Lower leg skin (tissue), 3 donors: ENCODE results near the gene CRHR2.

Experiments
- POLR2A ChIP-seq, 2 donors: fragments of 450-650 bp; IDR thresholded peaks; one replicate each; pipeline ENCODE4 v1.6.1; 2016 to 2017; ENCODE audit warnings: antibody characterized with exemption in 2 of 2, mild to moderate bottlenecking in 1 of 2, moderate library complexity in 1 of 2
- TF ChIP-seq, protein P1 (sequence below), 3 donors: fragments of 450-650 bp; IDR thresholded peaks; one replicate each; pipeline ENCODE4 v1.5.1; 2016; ENCODE audit warnings: antibody characterized with exemption in 3 of 3, mild to moderate bottlenecking in 3 of 3, moderate library complexity in 2 of 3

DNA sequence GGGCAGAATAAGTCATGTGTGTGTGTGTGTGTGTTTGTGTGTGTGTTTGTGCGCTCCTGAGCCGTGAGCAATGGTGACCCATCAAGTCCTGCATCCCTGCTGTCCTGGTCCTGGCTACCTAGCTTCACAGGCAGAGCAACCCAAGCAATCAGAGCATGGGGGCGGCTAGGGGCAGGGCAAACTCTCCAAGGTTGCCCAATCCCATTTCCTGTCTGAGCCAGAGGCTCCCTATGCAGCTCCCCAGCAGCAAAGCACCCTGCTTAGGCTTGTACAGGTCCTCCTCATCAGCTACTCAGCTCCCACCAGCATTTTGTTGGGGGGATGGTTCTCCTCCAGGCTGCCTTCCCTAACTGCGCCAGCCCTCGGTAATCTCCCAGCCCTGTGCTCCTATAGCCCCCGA lies 31.1 kb upstream of the CRHR2 start:
- TF ChIP-seq POLR2A (IDR thresholded peaks at IDR 0.05) = no peak
- TF ChIP-seq, protein P1, sequence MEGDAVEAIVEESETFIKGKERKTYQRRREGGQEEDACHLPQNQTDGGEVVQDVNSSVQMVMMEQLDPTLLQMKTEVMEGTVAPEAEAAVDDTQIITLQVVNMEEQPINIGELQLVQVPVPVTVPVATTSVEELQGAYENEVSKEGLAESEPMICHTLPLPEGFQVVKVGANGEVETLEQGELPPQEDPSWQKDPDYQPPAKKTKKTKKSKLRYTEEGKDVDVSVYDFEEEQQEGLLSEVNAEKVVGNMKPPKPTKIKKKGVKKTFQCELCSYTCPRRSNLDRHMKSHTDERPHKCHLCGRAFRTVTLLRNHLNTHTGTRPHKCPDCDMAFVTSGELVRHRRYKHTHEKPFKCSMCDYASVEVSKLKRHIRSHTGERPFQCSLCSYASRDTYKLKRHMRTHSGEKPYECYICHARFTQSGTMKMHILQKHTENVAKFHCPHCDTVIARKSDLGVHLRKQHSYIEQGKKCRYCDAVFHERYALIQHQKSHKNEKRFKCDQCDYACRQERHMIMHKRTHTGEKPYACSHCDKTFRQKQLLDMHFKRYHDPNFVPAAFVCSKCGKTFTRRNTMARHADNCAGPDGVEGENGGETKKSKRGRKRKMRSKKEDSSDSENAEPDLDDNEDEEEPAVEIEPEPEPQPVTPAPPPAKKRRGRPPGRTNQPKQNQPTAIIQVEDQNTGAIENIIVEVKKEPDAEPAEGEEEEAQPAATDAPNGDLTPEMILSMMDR (IDR thresholded peaks at IDR 0.05) = no peak
